OCI-LY3 (cell line): ENCODE measurements around the gene NPHP4.

ENCODE experiments used
- EZH2phosphoT487 ChIP-seq: fragments of 200-600 bp; shearing (Covaris generic); IDR thresholded peaks from 2 replicates; pipeline ENCODE4 v1.6.1; 2018; ENCODE audit warnings: antibody characterized with exemption, mixed run types, low read depth
- TF ChIP-seq, protein P1 (sequence below): fragments of 200-600, 300-600 bp; sonication (generic); IDR thresholded peaks from 2 replicates; pipeline ENCODE4 v1.5.1; 2014; ENCODE audit warnings: antibody characterized with exemption, low read length, low read depth

DNA sequence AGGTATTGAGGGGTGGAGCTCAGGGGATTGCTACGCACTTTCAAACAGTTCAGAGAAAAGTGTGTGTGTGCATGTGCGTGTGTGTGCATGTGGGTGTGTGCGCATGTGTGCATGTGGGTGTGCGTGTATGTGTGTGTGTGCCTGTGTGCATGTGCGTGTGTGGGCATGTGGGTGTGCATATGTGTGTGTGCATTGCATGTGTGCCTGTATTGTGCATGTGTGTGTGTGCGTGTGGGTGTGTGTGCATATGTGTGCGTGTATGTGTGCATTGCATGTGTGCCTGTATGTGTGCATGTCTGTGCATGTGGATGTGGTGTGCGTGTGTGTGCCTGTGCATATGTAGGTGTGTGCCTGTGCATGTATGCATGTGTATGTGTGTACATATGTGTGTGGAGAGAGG is 40.9 kb upstream of the NPHP4 start:
- TF ChIP-seq, protein P1, sequence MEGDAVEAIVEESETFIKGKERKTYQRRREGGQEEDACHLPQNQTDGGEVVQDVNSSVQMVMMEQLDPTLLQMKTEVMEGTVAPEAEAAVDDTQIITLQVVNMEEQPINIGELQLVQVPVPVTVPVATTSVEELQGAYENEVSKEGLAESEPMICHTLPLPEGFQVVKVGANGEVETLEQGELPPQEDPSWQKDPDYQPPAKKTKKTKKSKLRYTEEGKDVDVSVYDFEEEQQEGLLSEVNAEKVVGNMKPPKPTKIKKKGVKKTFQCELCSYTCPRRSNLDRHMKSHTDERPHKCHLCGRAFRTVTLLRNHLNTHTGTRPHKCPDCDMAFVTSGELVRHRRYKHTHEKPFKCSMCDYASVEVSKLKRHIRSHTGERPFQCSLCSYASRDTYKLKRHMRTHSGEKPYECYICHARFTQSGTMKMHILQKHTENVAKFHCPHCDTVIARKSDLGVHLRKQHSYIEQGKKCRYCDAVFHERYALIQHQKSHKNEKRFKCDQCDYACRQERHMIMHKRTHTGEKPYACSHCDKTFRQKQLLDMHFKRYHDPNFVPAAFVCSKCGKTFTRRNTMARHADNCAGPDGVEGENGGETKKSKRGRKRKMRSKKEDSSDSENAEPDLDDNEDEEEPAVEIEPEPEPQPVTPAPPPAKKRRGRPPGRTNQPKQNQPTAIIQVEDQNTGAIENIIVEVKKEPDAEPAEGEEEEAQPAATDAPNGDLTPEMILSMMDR: no peak
- no peak for TF ChIP-seq EZH2phosphoT487
